Spinal cord (tissue), 10 donors: ENCODE data around the gene KIAA1958. TPM values are rescaled to one million over a fixed set of nuclear protein-coding genes. Genes with fewer than 3 reads are reported as not detected.

Experiments
- DNase-seq, 6 donors: peaks; one replicate each; pipeline versions ENCODE4 v3.0.0 to v3.0.0-alpha.2; 2013 to 2015; ENCODE audit warnings: low spot score in 6 of 6, low read depth in 4 of 6
- H3K27ac ChIP-seq: one replicate; pipeline ENCODE4 v1.5.1; 2013; ENCODE audit warnings: low read depth, low read length, control low read depth
- H3K27me3 ChIP-seq: one replicate; pipeline ENCODE4 v1.6.1; 2013; ENCODE audit warnings: low read length; ENCODE audit not compliant: control insufficient read depth, insufficient read depth
- H3K36me3 ChIP-seq: one replicate; pipeline ENCODE4 v1.6.1; 2013; ENCODE audit warnings: low read length; ENCODE audit not compliant: control insufficient read depth, insufficient read depth
- H3K4me1 ChIP-seq: one replicate; pipeline ENCODE4 v1.6.1; 2013; ENCODE audit warnings: low read length; ENCODE audit not compliant: control insufficient read depth, insufficient read depth
- H3K4me3 ChIP-seq: one replicate; pipeline ENCODE4 v1.5.1; 2013; ENCODE audit warnings: low read depth, low read length, control low read depth
- H3K9me3 ChIP-seq: one replicate; pipeline ENCODE4 v1.6.1; 2013; ENCODE audit warnings: low read length; ENCODE audit not compliant: control insufficient read depth, insufficient read depth
- WGBS: methylation state at CpG from one replicate; pipeline ENCODE4 v1.1.5; 2013; ENCODE audit warnings: missing lambda C conversion rate; ENCODE audit not compliant: insufficient coverage; 5-methylcytosine and 5-hydroxymethylcytosine counted together
- long read RNA-seq, 4 donors: transcript quantifications; one replicate each; lab custom pipeline, GENCODE V29; 2026
- polyA plus RNA-seq, 2 donors: library from polyadenylated mRNA; unstranded; fragments of 120-200 nt; gene quantifications; one replicate each; pipeline ENCODE4 v1.2.1, GENCODE V29; 2013; ENCODE audit not compliant: insufficient read length in 2 of 2
- total RNA-seq, 2 donors: library from RNA; depleted of rRNA in 1 of 2; stranded (reverse); fragments of 120-200 nt in 1 of 2; fragments of >200 nt in 1 of 2; gene quantifications; one replicate each; pipeline versions ENCODE4 v1.2.3 to v1.2.4, GENCODE V29; 2013 to 2014
- donor health status: healthy.

Gene KIAA1958, protein sequence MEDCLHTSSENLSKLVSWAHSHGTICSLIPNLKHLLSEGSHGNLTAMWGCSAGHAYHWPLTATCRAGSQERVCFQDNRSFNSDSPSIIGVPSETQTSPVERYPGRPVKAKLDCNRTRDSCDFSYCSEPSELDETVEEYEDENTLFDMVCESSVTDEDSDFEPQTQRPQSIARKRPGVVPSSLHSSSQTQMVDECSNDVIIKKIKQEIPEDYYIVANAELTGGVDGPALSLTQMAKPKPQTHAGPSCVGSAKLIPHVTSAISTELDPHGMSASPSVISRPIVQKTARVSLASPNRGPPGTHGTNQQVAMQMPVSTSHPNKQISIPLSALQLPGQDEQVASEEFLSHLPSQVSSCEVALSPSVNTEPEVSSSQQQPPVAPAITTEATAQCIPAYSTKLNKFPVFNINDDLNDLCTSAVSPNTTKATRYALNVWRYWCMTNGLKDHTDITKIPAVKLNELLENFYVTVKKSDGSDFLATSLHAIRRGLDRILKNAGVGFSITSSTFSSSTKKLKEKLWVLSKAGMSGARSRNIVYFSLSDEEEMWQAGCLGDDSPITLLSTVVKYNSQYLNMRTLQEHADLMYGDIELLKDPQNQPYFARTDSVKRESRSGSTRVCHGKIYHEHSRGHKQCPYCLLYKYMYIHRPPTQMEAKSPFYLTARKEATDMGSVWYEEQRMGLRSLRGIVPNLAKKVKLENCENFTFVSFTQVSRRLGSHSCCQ
- total RNA-seq (10 to 100 TPM; 15.6 to 16.9 TPM), polyA plus RNA-seq (10 to 100 TPM; 11.0 to 14.4 TPM)
- long read RNA-seq, donor 1, full-length matches to known transcripts: 3 of 3 reads
- long read RNA-seq, donor 1, partial matches to known transcripts: 0 of 3 reads
- long read RNA-seq, donor 1, other reads (novel, unspliced or antisense): 0 of 3 reads
- long read RNA-seq, donor 2: 0 reads
- long read RNA-seq, donor 3, full-length matches to known transcripts: 3 of 3 reads
- long read RNA-seq, donor 3, partial matches to known transcripts: 0 of 3 reads
- long read RNA-seq, donor 3, other reads (novel, unspliced or antisense): 0 of 3 reads
- long read RNA-seq, donor 4, full-length matches to known transcripts: 3 of 3 reads
- long read RNA-seq, donor 4, partial matches to known transcripts: 0 of 3 reads
- long read RNA-seq, donor 4, other reads (novel, unspliced or antisense): 0 of 3 reads

DNA sequence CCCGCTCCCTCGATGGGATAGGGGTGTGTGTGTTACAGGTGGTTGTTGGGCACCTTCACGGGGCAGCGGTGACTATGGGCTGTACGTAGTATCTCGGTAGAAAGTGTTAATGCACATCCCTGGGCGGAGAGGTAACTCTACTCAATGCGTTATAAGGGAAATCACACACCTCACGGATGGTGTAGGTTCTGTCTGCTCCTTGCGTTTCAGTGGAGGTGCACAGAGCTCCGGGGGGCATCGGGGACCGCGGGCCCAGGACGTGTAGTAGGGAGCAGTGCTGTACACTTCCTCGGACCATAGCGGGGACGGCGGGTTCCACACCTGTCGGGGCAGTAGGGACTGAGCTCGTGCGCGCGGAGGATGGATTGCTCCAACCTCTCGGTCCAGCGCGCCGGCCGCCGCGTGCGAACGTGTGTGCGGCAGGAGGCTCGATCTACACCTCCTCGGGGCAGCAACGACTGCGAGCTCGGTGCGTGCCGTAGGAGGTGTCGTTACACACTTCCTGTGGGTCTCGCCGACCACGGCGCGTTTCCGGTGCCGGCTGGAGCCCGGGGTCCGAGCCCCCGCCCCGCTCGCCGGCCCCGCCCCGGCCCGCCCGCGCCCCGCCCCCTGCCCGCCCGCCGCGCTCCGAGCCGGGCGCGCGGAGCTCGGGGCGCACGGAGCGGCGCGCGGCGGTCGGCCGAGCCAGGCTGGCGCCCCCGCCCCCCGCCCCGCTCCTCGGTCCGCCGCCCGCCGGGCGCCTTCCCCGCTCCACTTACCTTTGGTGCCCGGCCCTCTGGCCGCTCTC lies at the start of gene KIAA1958:
Gene KIAA1958 (plus strand): TSS at position 607 of the 787 bp plus-strand sequence. CDS start 87,254 bp downstream, outside the sequence.
- Histone ChIP-seq H3K27ac (peak within 1 kb of the TSS; percentile 86), H3K4me1 (peaks cover 6% of the 10 kb centered on the region), H3K4me3 (peak within 1 kb of the TSS; percentile 92), H3K9me3 (no peaks in the 10 kb centered on the region), H3K27me3 (no peaks in the 10 kb centered on the region), H3K36me3 (peaks cover 8% of the 10 kb centered on the region)
- DNase-seq: peak in 4 of 6 donors; percentile 57 to 95 (median 79)
- WGBS: under 1% methylated on average over 90 of the region's 93 CpGs

DNA sequence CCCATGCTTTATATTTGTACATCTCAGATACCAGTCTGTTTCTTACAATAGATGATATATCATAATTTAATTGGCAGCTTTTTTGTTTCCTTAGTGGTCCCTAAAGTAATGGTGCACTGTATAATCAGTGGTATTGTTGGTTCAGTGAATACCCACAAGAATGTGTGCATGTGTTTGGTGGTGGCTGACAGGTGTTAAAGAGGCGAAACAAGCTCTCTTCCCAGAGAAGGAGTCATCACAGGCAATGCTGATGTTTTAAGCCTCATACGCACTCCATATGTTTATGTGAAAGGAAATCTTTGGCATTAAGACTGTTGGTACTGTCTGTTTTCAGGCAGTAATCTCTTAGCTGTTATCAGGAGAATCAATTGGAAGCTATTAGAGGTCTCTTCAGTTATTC lies 49.2 kb upstream of the KIAA1958 start:
- H3K4me3 ChIP-seq: no peak overlapping the region
- H3K27ac ChIP-seq: no peak overlapping the region
- no peaks in the 10 kb centered on the region for H3K9me3 ChIP-seq
- no peaks in the 10 kb centered on the region for H3K4me1 ChIP-seq
- DNase-seq: no peak
- peaks cover 5% of the 10 kb centered on the region for H3K36me3 ChIP-seq
- no peaks in the 10 kb centered on the region for H3K27me3 ChIP-seq
- WGBS: no CpG with 5 or more reads among the region's 2 CpGs

DNA sequence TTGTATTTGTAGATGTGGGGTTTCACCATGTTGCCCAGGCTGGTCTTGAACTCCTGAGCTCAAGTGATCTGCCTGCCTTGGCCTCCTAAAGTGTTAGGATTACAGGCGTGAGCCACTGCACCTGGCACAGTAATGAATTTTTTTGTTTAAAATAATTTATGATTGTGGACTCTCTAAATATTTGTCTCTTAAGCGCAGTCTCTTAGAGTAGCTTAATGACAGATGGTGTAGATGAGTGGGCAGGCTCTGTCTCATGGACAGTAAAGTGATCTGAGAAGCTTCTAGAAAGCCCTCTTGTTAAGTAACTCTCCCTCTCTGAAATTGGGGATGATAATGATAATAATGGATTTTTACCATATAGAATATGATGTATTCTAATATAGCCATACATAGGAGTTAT lies 47.5 kb upstream of the KIAA1958 start:
- no peak for DNase-seq
- Histone ChIP-seq H3K36me3 (peaks cover 2% of the 10 kb centered on the region), H3K27me3 (no peaks in the 10 kb centered on the region), H3K27ac (no peak overlapping the region), H3K4me3 (no peak overlapping the region), H3K9me3 (no peaks in the 10 kb centered on the region), H3K4me1 (no peaks in the 10 kb centered on the region)
- WGBS: no CpG with 5 or more reads among the region's 2 CpGs

DNA sequence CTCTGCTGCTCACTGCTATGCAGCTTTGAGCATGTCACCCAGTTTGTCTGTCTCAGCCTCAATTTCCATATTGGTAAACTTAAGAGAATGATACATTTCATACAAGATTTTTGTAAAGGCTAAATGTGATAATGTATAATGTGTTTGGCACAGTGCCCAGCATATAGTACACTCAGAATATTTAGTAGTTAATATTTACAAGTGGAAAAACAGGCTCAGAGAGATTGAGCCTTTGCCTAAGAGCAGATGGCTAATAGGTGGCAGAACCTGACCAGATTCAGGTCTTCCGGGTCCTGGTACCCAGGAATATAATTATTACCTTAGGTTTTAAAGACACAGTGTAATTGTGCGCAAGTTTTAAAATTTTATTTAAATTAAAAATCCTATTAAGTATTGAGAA lies 46.8 kb upstream of the KIAA1958 start:
- Histone ChIP-seq H3K36me3 (peaks cover 2% of the 10 kb centered on the region), H3K27me3 (no peaks in the 10 kb centered on the region), H3K4me3 (no peak overlapping the region), H3K4me1 (no peaks in the 10 kb centered on the region), H3K27ac (no peak overlapping the region), H3K9me3 (no peaks in the 10 kb centered on the region)
- no CpG with 5 or more reads among the region's 2 CpGs for WGBS
- no peak for DNase-seq

DNA sequence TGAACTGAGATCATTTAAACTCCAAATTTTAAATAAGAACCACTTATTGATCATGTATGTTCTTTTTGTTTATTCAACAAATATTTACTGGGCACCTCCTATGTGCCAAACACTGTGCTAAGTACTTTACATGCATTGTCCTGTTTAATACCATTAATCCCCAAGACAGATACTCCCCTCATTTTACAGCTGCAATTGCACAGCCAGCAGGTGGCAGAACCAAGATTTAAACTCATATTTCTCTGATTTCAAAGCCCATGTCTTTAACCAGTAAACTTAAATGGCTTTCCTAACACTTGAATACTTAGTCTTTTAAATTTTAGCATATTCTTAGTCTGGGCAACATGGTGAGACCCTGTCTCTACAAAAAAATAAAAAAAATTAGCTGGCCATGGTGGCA lies 43.4 kb upstream of the KIAA1958 start:
- DNase-seq: peak in 1 of 6 donors; percentile 11

DNA sequence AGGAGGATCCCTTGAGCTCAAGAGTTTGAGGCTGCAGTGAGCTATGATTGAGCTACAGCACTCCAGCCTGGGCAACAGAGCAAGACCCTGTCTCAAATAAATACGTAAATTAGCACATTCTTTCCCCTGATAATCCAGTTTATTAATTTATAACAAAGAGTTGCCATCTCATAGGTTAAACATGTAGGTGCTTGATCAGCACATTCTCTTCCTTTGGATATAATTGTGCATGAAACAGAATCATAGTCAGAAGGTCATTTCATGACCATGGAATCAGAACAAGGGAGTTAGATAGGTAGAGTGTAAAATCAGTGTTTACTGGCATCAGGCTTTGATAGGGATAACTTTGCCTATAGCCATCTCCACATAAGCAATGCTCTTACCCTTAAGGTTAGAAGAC lies 43.0 kb upstream of the KIAA1958 start:
- no peak for DNase-seq
- Histone ChIP-seq H3K4me1 (no peaks in the 10 kb centered on the region), H3K27ac (no peak overlapping the region), H3K4me3 (no peak overlapping the region), H3K27me3 (no peaks in the 10 kb centered on the region), H3K36me3 (no peaks in the 10 kb centered on the region), H3K9me3 (no peaks in the 10 kb centered on the region)
- no CpG with 5 or more reads among the region's 1 CpG for WGBS

More for the DNA sequence above, 43.4 kb upstream of the KIAA1958 start:
- Histone ChIP-seq H3K4me3 (no peak overlapping the region), H3K9me3 (no peaks in the 10 kb centered on the region), H3K4me1 (no peaks in the 10 kb centered on the region), H3K27me3 (no peaks in the 10 kb centered on the region), H3K36me3 (no peaks in the 10 kb centered on the region), H3K27ac (no peak overlapping the region)

DNA sequence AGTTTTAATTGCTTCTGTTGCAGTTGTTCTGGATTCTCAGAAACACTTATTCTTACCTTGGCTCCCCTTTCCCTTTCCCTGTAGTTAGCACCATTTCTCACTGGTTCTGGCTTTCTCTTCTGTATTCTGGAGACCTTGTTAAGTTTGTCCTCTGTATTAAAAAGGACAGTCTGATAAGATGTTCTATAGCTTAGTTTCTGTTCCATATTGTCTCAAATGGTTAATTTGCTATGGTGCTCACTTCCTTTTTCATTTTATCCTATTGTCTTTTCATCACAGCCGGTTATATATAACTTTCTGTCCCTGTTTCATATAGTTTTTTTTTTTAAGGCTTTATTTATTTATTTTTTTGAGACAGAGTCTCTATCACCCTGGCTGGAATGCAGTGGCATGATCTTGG lies 41.4 kb upstream of the KIAA1958 start:
- H3K36me3 ChIP-seq: no peaks in the 10 kb centered on the region
- no peaks in the 10 kb centered on the region for H3K4me1 ChIP-seq
- DNase-seq: no peak
- H3K4me3 ChIP-seq: no peak overlapping the region
- no peaks in the 10 kb centered on the region for H3K9me3 ChIP-seq
- H3K27me3 ChIP-seq: no peaks in the 10 kb centered on the region
- no CpG with 5 or more reads among the region's 1 CpG for WGBS
- no peak overlapping the region for H3K27ac ChIP-seq

DNA sequence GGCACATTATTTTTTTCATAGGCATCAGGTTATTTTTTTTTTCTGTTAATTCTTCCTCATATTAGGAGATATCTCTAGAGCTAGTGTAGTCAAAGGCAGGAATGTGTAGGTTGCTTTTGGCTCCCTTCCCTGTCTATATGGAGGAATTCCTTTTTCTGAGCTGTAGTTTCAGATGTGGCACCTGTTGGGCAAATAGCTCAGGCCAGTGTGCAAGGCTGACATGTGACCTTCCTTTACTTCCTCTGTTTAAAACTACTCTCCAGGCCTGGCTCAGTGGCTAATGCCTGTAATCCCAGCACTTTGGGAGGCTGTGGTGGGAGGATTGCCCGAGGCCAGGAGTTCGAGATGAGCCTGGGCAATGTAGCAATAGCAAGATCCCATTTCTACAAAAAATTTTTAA lies 40.5 kb upstream of the KIAA1958 start:
- Histone ChIP-seq H3K4me1 (no peaks in the 10 kb centered on the region), H3K27ac (no peak overlapping the region), H3K27me3 (no peaks in the 10 kb centered on the region), H3K36me3 (no peaks in the 10 kb centered on the region), H3K9me3 (no peaks in the 10 kb centered on the region), H3K4me3 (no peak overlapping the region)
- DNase-seq: no peak
- 100% methylated on average over 1 of the region's 2 CpGs for WGBS

DNA sequence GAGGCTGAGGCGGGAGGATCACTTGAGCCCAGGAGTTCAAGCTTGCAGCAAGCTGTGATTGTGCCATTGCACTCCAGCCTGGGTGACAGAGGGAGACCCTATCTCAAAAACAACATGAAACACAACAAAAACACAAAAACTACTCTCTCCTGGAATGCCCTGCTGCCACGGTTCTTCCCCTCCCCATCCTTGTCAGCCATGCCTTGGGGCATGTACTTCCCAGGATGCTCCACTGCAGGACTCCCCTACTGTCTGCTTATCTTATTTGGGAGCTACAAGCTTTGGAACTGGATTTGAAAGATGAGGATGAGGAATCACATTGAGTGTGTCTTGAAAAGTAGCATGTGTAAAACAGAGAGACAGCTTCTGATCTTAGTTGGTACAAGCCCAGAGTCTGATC lies 40.1 kb upstream of the KIAA1958 start:
- H3K9me3 ChIP-seq: no peaks in the 10 kb centered on the region
- DNase-seq: peak in 1 of 6 donors; percentile 28
- no peak overlapping the region for H3K4me3 ChIP-seq
- no peaks in the 10 kb centered on the region for H3K27me3 ChIP-seq
- no peaks in the 10 kb centered on the region for H3K36me3 ChIP-seq
- H3K27ac ChIP-seq: no peak overlapping the region
- H3K4me1 ChIP-seq: no peaks in the 10 kb centered on the region
- 81% methylated on average over 2 of the region's 2 CpGs for WGBS
